ENCODE data around the gene SH3BP2. TPM values are rescaled to one million over a fixed set of nuclear protein-coding genes. Genes with fewer than 3 reads are reported as not detected.

SH3BP2 gene
- total RNA-seq, 1 donor from 2014 or later, result 70.8 TPM

DNA sequence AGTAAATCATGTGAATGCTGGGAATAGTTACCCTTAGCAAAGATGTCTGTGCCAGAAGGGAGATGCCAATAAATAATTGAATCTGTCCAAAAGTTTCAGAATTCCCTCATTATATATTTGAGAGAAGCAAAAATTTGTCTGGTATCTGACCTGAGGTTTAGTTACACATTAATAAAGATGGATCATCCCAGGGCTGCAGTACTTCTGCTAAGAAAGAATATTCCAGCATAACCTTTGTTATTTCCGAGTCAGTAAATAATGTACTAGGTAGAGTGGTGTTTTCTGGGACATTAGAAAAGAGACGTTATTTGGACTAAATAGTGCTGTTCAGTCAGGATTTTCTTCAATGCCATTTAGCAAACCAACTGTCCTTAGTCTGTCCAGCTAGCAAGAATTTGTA, 77.2 kb downstream of the SH3BP2 start:
- TF ChIP-seq, protein P1, sequence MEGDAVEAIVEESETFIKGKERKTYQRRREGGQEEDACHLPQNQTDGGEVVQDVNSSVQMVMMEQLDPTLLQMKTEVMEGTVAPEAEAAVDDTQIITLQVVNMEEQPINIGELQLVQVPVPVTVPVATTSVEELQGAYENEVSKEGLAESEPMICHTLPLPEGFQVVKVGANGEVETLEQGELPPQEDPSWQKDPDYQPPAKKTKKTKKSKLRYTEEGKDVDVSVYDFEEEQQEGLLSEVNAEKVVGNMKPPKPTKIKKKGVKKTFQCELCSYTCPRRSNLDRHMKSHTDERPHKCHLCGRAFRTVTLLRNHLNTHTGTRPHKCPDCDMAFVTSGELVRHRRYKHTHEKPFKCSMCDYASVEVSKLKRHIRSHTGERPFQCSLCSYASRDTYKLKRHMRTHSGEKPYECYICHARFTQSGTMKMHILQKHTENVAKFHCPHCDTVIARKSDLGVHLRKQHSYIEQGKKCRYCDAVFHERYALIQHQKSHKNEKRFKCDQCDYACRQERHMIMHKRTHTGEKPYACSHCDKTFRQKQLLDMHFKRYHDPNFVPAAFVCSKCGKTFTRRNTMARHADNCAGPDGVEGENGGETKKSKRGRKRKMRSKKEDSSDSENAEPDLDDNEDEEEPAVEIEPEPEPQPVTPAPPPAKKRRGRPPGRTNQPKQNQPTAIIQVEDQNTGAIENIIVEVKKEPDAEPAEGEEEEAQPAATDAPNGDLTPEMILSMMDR (IDR thresholded peaks at IDR 0.05; ENCODE audit: unreplicated experiment), result no peak
- H3K4me1 Mint-ChIP-seq (ENCODE audit: low read depth), result peaks cover 61% of the 10 kb centered on the region
- peak overlapping the region; percentile 12 for H3K27ac Mint-ChIP-seq
- no peaks in the 10 kb centered on the region for H3K9me3 Mint-ChIP-seq (ENCODE audit: low read depth)
- H3K4me3 Mint-ChIP-seq (ENCODE audit: low read depth), result no peak overlapping the region
- no peak for DNase-seq (ENCODE audit: low spot score, unreplicated experiment)
- H3K27me3 Mint-ChIP-seq, result no peaks in the 10 kb centered on the region
- H3K36me3 Mint-ChIP-seq (ENCODE audit: insufficient read depth), result no peaks in the 10 kb centered on the region

DNA sequence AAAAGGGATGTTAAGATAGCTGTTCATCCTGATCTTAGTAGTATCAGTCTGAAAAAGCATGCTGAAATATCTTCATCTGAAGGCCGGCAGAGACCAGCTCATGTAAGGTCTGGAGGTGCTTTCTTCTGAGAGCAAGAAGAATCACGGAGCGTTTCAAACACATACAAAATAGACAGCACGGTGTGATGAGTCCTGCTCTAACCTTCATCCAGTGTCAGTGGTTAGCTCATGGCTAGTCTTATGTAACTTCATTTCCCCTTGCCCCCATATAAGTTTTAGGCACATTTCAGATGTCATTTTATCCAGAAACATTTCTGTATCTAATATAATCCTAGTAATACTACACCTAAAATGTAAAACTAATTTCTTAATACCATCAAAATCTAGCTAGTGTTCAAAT, 78.6 kb downstream of the SH3BP2 start:
- TF ChIP-seq, protein P1 (IDR thresholded peaks at IDR 0.05; ENCODE audit: unreplicated experiment), result no peak
- no peak for DNase-seq (ENCODE audit: low spot score, unreplicated experiment)
- no peaks in the 10 kb centered on the region for H3K27me3 Mint-ChIP-seq
- no peaks in the 10 kb centered on the region for H3K9me3 Mint-ChIP-seq (ENCODE audit: low read depth)
- H3K4me1 Mint-ChIP-seq (ENCODE audit: low read depth), result peaks cover 52% of the 10 kb centered on the region
- no peak overlapping the region for H3K4me3 Mint-ChIP-seq (ENCODE audit: low read depth)
- H3K27ac Mint-ChIP-seq, result no peak overlapping the region
- H3K36me3 Mint-ChIP-seq (ENCODE audit: insufficient read depth), result peaks cover 5% of the 10 kb centered on the region

- Mint-ChIP-seq H3K27me3 (no peaks in the 10 kb centered on the region), H3K4me1 (ENCODE audit: low read depth) (peaks cover 50% of the 10 kb centered on the region), H3K36me3 (ENCODE audit: insufficient read depth) (peaks cover 6% of the 10 kb centered on the region), H3K27ac (no peak overlapping the region), H3K9me3 (ENCODE audit: low read depth) (no peaks in the 10 kb centered on the region), H3K4me3 (ENCODE audit: low read depth) (no peak overlapping the region)
- DNase-seq (ENCODE audit: low spot score, unreplicated experiment), result no peak
- TF ChIP-seq, protein P1 (IDR thresholded peaks at IDR 0.05; ENCODE audit: unreplicated experiment), result no peak
Observed at GRCh38 chr4:2871911-2872310, 79.0 kb downstream of the SH3BP2 start.

DNA sequence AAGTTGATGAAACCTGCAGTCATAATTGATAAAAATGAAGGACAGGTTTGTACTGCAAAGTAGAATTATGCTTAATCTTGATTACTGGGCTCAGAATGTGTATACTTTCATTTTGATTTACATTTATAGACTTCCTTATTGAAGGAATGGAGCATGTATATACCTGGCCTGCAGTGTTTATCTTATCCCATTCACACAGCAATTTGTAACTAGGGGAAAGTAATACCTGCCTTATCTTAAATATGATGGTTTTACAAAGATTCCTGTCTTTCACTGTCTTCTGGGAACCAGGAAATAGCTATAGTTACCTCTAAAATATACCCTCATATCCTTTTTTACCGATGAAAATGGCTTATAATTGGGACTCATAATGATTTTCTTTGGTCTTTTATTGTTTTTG, 80.4 kb downstream of the SH3BP2 start:
- TF ChIP-seq, protein P1 (IDR thresholded peaks at IDR 0.05; ENCODE audit: unreplicated experiment), result no peak
- Mint-ChIP-seq H3K4me3 (ENCODE audit: low read depth) (no peak overlapping the region), H3K4me1 (ENCODE audit: low read depth) (peaks cover 41% of the 10 kb centered on the region), H3K27ac (peak overlapping the region; percentile 25), H3K9me3 (ENCODE audit: low read depth) (no peaks in the 10 kb centered on the region), H3K27me3 (no peaks in the 10 kb centered on the region), H3K36me3 (ENCODE audit: insufficient read depth) (peaks cover 12% of the 10 kb centered on the region)
- no peak for DNase-seq (ENCODE audit: low spot score, unreplicated experiment)

- no peak for DNase-seq (ENCODE audit: low spot score, unreplicated experiment)
- TF ChIP-seq, protein P1 (IDR thresholded peaks at IDR 0.05; ENCODE audit: unreplicated experiment), result no peak
- peaks cover 21% of the 10 kb centered on the region for H3K36me3 Mint-ChIP-seq (ENCODE audit: insufficient read depth)
- no peaks in the 10 kb centered on the region for H3K27me3 Mint-ChIP-seq
- H3K4me3 Mint-ChIP-seq (ENCODE audit: low read depth), result no peak overlapping the region
- no peak overlapping the region for H3K27ac Mint-ChIP-seq
- H3K4me1 Mint-ChIP-seq (ENCODE audit: low read depth), result peaks cover 27% of the 10 kb centered on the region
- no peaks in the 10 kb centered on the region for H3K9me3 Mint-ChIP-seq (ENCODE audit: low read depth)
Observed at GRCh38 chr4:2874861-2875260, 82.0 kb downstream of the SH3BP2 start.

All from progenitor cell of endocrine pancreas (in vitro differentiated cells).